B cell (primary cell): ENCODE data around the gene GPC5.

Experiments used
- CTCF ChIP-seq: fragments of 200-600 bp; IDR thresholded peaks from one replicate; pipeline ENCODE4 v1.8.0; 2022; ENCODE audit warnings: antibody characterized with exemption, mild to moderate bottlenecking
- EZH2 ChIP-seq: IDR thresholded peaks from 2 replicates; pipeline ENCODE4 v1.6.1; 2012; ENCODE audit warnings: borderline replicate concordance, low read depth, mild to moderate bottlenecking, moderate library complexity, low read length; ENCODE audit not compliant: insufficient read depth, poor library complexity, severe bottlenecking

- TF ChIP-seq CTCF (no peak), EZH2 (no peak)
Measured at GRCh38 chr13:91399189-91400062, 1.0 kb downstream of the GPC5 start.
